Sigmoid colon (tissue), 7 donors: Measurements from ENCODE around the gene SPTBN1. TPM values are rescaled to one million over a fixed set of nuclear protein-coding genes. Genes with fewer than 3 reads are reported as not detected.

Experiments used
- DNase-seq: peaks from one replicate; pipeline ENCODE4 v3.0.0-alpha.2; 2019
- H3K27ac ChIP-seq, 4 donors: fragments of 200-600 bp; sonication (generic); one replicate each; pipeline ENCODE4 v1.5.1; 2016 to 2019; ENCODE audit warnings: mild to moderate bottlenecking in 1 of 4
- H3K27me3 ChIP-seq, 3 donors: fragments of 200-600 bp; sonication (generic); one replicate each; pipeline ENCODE4 v1.5.1; 2019; ENCODE audit warnings: mild to moderate bottlenecking in 1 of 3
- H3K36me3 ChIP-seq, 4 donors: fragments of 200-600 bp; sonication (generic); one replicate each; pipeline ENCODE4 v1.5.1; 2016 to 2019
- H3K4me1 ChIP-seq, 4 donors: fragments of 200-600 bp; sonication (generic); one replicate each; pipeline ENCODE4 v1.5.1; 2017 to 2019
- H3K4me3 ChIP-seq, 4 donors: fragments of 200-600 bp; sonication (generic); one replicate each; pipeline ENCODE4 v1.5.1; 2017 to 2019; ENCODE audit warnings: mild to moderate bottlenecking in 2 of 4, moderate library complexity in 1 of 4
- H3K9me3 ChIP-seq, 4 donors: fragments of 200-600 bp in 3 of 4; sonication (generic) in 3 of 4; one replicate each; pipeline versions ENCODE4 v1.5.1 to v1.6.1; 2013 to 2019
- EP300 ChIP-seq, 4 donors: sonication (generic); formaldehyde crosslinking; IDR thresholded peaks; one replicate each; pipeline ENCODE4 v1.6.1; 2017; ENCODE audit warnings: antibody characterized with exemption in 4 of 4
- POLR2A ChIP-seq, 2 donors: fragments of 450-650 bp; IDR thresholded peaks; one replicate each; pipeline ENCODE4 v1.6.1; 2016; ENCODE audit warnings: antibody characterized with exemption in 2 of 2, mild to moderate bottlenecking in 2 of 2, moderate library complexity in 2 of 2
- POLR2AphosphoS5 ChIP-seq, 4 donors: sonication (generic); formaldehyde crosslinking; IDR thresholded peaks; one replicate each; pipeline ENCODE4 v1.6.1; 2017; ENCODE audit warnings: antibody characterized with exemption in 4 of 4
- WGBS, 2 donors: extraction: QIAGEN DNeasy Blood & Tissue Kit; methylation state at CpG; one replicate each; pipeline ENCODE4 v1.1.7; 2013; 5-methylcytosine and 5-hydroxymethylcytosine counted together
- intact Hi-C: fragments of 100-400 bp; cut with DNase I; formaldehyde crosslinking; loops from one replicate; pipeline ENCODE4 v1.15.1; 2023
- polyA plus RNA-seq, 3 donors: library from polyadenylated mRNA; stranded (reverse); fragments of 200-250 nt; gene quantifications; one replicate each; pipeline ENCODE4 v1.2.3, GENCODE V29; 2013
- total RNA-seq, 4 donors: library from RNA; depleted of rRNA; stranded (reverse); fragments of >200 nt; gene quantifications; one replicate each; pipeline ENCODE4 v1.1.0, GENCODE V29; 2016
- TF ChIP-seq, protein P1 (sequence below), 4 experiments: fragments of 450-650 bp in 3 of 4; fragments of 200-600 bp in 1 of 4; IDR thresholded peaks; one replicate each; pipeline ENCODE4 v1.5.1; 2016 to 2019; ENCODE audit warnings: antibody characterized with exemption in 4 of 4, mild to moderate bottlenecking in 3 of 4, moderate library complexity in 2 of 4
- donor health status: healthy with polysubstance abuse.
- donor health status: Bipolar disorder and iron deficiency.
- donor health status: healthy.

The SPTBN1 gene
- total and polyA plus RNA-seq, 7 donors, result 23.1 to 273 (median 169) TPM

DNA sequence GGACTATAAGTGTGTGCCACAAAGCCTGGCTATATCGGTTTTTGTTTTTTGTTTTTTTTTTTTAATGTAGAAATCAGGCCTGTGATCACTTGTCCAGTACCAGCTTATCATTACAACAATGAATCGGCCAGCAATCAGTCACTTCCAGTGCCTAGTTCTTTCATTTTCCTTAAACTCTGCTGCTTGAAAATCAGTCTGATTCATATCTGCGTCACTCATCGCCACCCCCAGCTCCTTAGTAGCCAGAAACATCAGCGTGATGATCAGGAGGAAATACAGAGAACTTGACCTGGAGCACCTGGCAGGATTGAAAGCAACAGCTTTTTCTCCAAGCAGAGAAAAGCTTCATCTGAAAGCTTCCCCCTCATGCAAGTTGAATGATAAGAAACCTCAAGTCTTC, 75.4 kb downstream of the SPTBN1 start:
- H3K27me3 ChIP-seq, result no peaks in the 10 kb centered on the region
- H3K36me3 ChIP-seq, result peaks cover 6 to 39% (median 12%) of the 10 kb centered on the region in 4 donors
- peaks cover 0 to 17% (median 8%) of the 10 kb centered on the region in 4 donors for H3K4me1 ChIP-seq
- no peak for DNase-seq
- no peaks in the 10 kb centered on the region for H3K9me3 ChIP-seq
- 69 to 77% methylated on average over 5 of the region's 5 CpGs for WGBS, 2 donors
- H3K4me3 ChIP-seq, result no peak overlapping the region
- peak overlapping the region in 2 of 4 donors; percentile 9 to 27 for H3K27ac ChIP-seq
- TF ChIP-seq POLR2A (IDR thresholded peaks at IDR 0.05) (no peak), EP300 (IDR thresholded peaks at IDR 0.05) (no peak), POLR2AphosphoS5 (IDR thresholded peaks at IDR 0.05) (no peak)
- TF ChIP-seq, protein P1, sequence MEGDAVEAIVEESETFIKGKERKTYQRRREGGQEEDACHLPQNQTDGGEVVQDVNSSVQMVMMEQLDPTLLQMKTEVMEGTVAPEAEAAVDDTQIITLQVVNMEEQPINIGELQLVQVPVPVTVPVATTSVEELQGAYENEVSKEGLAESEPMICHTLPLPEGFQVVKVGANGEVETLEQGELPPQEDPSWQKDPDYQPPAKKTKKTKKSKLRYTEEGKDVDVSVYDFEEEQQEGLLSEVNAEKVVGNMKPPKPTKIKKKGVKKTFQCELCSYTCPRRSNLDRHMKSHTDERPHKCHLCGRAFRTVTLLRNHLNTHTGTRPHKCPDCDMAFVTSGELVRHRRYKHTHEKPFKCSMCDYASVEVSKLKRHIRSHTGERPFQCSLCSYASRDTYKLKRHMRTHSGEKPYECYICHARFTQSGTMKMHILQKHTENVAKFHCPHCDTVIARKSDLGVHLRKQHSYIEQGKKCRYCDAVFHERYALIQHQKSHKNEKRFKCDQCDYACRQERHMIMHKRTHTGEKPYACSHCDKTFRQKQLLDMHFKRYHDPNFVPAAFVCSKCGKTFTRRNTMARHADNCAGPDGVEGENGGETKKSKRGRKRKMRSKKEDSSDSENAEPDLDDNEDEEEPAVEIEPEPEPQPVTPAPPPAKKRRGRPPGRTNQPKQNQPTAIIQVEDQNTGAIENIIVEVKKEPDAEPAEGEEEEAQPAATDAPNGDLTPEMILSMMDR (IDR thresholded peaks at IDR 0.05), result no peak
- intact Hi-C loops, result no loop called here

DNA sequence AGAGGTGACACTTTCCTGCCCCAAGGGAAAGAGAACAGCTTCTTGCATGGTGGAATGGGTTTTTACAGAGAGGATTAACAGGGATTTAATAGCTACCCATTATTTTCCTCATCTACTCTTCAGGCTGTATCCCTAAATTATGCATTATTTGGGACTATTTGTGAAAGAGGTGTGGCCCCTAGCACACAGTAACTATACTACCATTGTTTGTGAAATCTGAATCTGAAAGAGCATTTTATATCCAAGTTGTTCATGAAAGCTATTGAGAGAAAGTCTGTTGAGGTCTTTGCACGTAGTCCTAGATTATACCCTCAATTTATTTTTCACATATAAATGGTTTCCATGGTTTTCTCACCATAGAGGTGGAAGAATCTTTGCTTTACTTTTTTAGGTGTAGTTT, 78.1 kb downstream of the SPTBN1 start:
- no peak for DNase-seq
- TF ChIP-seq POLR2A (IDR thresholded peaks at IDR 0.05), result no peak
- no peak for TF ChIP-seq EP300 (IDR thresholded peaks at IDR 0.05)
- no peak for TF ChIP-seq POLR2AphosphoS5 (IDR thresholded peaks at IDR 0.05)
- TF ChIP-seq, protein P1 (IDR thresholded peaks at IDR 0.05), result no peak
- no peak overlapping the region for H3K27ac ChIP-seq
- H3K4me1 ChIP-seq, result peaks cover 0 to 17% (median 8%) of the 10 kb centered on the region in 4 donors
- H3K27me3 ChIP-seq, result no peaks in the 10 kb centered on the region
- no peak overlapping the region for H3K4me3 ChIP-seq
- H3K9me3 ChIP-seq, result no peaks in the 10 kb centered on the region
- intact Hi-C loops, result no loop called here
- WGBS, 2 donors, result 21 to 65% methylated on average over 1 of the region's 1 CpG
- peaks cover 0 to 13% (median under 1%) of the 10 kb centered on the region in 4 donors for H3K36me3 ChIP-seq

DNA sequence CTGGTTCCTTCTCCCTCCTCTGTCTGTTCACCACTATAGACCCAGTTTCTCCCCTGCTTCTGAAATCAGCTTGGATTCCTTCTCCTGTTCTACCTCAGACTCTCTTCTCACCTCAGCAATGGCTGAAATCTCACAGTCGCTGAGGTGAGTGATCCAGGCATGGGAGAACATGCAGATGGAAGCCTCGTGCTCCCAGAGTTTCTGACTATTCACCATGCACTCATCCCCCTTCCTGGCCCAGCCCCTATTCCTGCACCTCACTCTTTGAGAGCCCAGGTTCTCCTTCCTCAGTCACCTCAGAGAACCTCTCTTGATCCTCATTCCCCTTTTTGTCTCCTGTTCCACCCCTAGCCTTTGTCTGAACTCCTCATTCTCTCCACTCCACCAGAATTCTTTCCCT, 78.5 kb downstream of the SPTBN1 start:
- peaks cover 0 to 17% (median 9%) of the 10 kb centered on the region in 4 donors for H3K4me1 ChIP-seq
- H3K27me3 ChIP-seq, result no peaks in the 10 kb centered on the region
- intact Hi-C loops, result no loop called here
- H3K36me3 ChIP-seq, result peaks cover 0 to 9% (median 0%) of the 10 kb centered on the region in 4 donors
- no peak overlapping the region for H3K27ac ChIP-seq
- H3K4me3 ChIP-seq, result no peak overlapping the region
- no peak for DNase-seq
- H3K9me3 ChIP-seq, result no peaks in the 10 kb centered on the region
- TF ChIP-seq POLR2A (IDR thresholded peaks at IDR 0.05), result no peak
- TF ChIP-seq, protein P1 (IDR thresholded peaks at IDR 0.05), result no peak
- 69 to 93% methylated on average over 2 of the region's 2 CpGs for WGBS, 2 donors

DNA sequence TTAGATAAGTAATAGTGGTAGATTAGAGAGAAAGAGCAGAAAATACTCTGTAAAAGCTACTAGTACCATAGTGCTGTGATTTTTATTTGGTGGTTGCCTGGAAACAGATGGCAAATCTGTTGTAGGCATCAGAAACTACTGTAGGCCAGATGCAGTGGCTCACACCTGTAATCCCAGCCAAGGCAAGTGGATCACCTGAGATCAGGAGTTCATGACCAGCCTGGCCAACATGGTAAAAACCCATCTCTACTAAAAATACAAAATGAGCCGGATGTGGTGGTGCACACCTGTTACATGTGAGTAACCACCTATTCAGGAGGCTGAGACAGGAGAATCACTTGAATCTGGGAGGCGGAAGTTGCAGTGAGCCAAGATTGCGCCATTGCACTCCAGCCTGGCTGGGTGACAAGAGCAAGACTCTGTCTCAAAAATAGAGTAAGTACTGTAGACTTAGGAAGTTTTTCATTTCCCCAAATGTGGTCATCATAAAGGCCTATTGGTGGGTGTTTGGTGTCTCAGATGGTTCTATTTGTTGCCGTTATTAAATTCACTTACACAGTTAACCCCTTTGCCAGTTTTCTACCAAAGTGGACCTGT, 79.6 kb downstream of the SPTBN1 start:
- no peak for TF ChIP-seq EP300 (IDR thresholded peaks at IDR 0.05)
- TF ChIP-seq, protein P1 (IDR thresholded peaks at IDR 0.05), result no peak
- no peak for TF ChIP-seq POLR2A (IDR thresholded peaks at IDR 0.05)
- no peak for TF ChIP-seq POLR2AphosphoS5 (IDR thresholded peaks at IDR 0.05)
- no peaks in the 10 kb centered on the region for H3K27me3 ChIP-seq
- H3K9me3 ChIP-seq, result no peaks in the 10 kb centered on the region
- intact Hi-C loops, result no loop called here
- DNase-seq, result peak; percentile 75
- peaks cover 0 to 4% (median 0%) of the 10 kb centered on the region in 4 donors for H3K36me3 ChIP-seq
- H3K4me3 ChIP-seq, result no peak overlapping the region
- whole genome bisulfite sequencing, 2 donors, result 79 to 89% methylated on average over 4 of the region's 4 CpGs
- no peak overlapping the region for H3K27ac ChIP-seq
- H3K4me1 ChIP-seq, result peaks cover 0 to 21% (median 14%) of the 10 kb centered on the region in 4 donors

DNA sequence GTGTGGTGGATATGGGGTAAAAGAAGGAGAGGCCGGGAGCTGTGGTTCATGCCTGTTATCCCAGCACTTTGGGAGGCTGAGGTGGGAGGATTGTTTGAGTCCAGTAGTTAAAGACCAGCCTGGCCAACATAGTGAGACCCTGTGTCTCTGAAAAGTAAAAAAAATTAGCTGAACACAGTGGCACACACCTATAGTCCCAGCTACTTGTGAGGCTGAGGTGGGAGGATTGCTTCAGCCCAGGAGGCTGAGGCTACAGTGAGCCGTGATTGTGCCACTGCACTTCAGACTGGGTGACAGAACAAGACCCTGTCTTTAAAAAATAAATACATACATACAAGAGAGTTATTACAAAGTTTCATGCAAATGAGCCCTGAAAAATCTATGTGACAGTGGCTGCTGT, 80.6 kb downstream of the SPTBN1 start:
- Histone ChIP-seq H3K36me3 (peaks cover 0 to 4% (median 0%) of the 10 kb centered on the region in 4 donors), H3K4me3 (no peak overlapping the region), H3K27me3 (no peaks in the 10 kb centered on the region), H3K9me3 (no peaks in the 10 kb centered on the region), H3K4me1 (peaks cover 0 to 21% (median 14%) of the 10 kb centered on the region in 4 donors), H3K27ac (no peak overlapping the region)
- intact Hi-C loops, result no loop called here
- WGBS, 2 donors, result 98 to 100% methylated on average over 2 of the region's 2 CpGs
- TF ChIP-seq EP300 (IDR thresholded peaks at IDR 0.05) (no peak), POLR2A (IDR thresholded peaks at IDR 0.05) (no peak), POLR2AphosphoS5 (IDR thresholded peaks at IDR 0.05) (no peak)
- TF ChIP-seq, protein P1 (IDR thresholded peaks at IDR 0.05), result no peak
- DNase-seq, result no peak
